GM18511 (cell line): ENCODE measurements around the gene UBE3D.
"Not testable (repeated sequence)": the region's sequence is repeated elsewhere in the genome, so short reads cannot be mapped to it uniquely, and the experiment has no call there.

Experiments used
- ATAC-seq: cut with Tn5 transposase; IDR thresholded peaks from one replicate; pipeline ENCODE4 v1.9.1; 2021; ENCODE audit warnings: mild to moderate bottlenecking, moderate library complexity; ENCODE audit not compliant: unreplicated experiment

Gene UBE3D

GRCh38 chr6:83057705-83058321 lies 7.8 kb downstream of the UBE3D start:
- peak; percentile 80 for ATAC-seq

- ATAC-seq: peak; percentile 59
Measured at GRCh38 chr6:83055366-83055964, 10.2 kb downstream of the UBE3D start.

GRCh38 chr6:83053678-83054077 lies 12.0 kb downstream of the UBE3D start:
- no peak for ATAC-seq

GRCh38 chr6:83051377-83052172 lies 14.1 kb downstream of the UBE3D start:
- ATAC-seq: no peak

GRCh38 chr6:83047065-83047754 lies 18.4 kb downstream of the UBE3D start:
- ATAC-seq: no peak

- no peak for ATAC-seq
Measured at GRCh38 chr6:83044091-83044768, 21.4 kb downstream of the UBE3D start.

- no peak for ATAC-seq
Measured at GRCh38 chr6:83042467-83043053, 23.1 kb downstream of the UBE3D start.

GRCh38 chr6:83038246-83038645 lies 27.4 kb downstream of the UBE3D start:
- ATAC-seq: no peak

GRCh38 chr6:83031689-83032088 lies 34.0 kb downstream of the UBE3D start:
- ATAC-seq: no peak

GRCh38 chr6:83019741-83020140 lies 45.9 kb downstream of the UBE3D start:
- no peak for ATAC-seq

- ATAC-seq: not testable (repeated sequence)
Measured at GRCh38 chr6:83011131-83011530, 54.5 kb downstream of the UBE3D start.

GRCh38 chr6:83008626-83009025 lies 57.0 kb downstream of the UBE3D start:
- no peak for ATAC-seq

GRCh38 chr6:83006270-83006905 lies 59.3 kb downstream of the UBE3D start:
- no peak for ATAC-seq

GRCh38 chr6:82996156-82996555 lies 69.5 kb downstream of the UBE3D start:
- ATAC-seq: no peak

GRCh38 chr6:82995066-82995465 lies 70.6 kb downstream of the UBE3D start:
- ATAC-seq: no peak

GRCh38 chr6:82989736-82990290 lies 75.8 kb downstream of the UBE3D start:
- ATAC-seq: no peak

- ATAC-seq: no peak
Measured at GRCh38 chr6:82988930-82989351, 76.7 kb downstream of the UBE3D start.

GRCh38 chr6:82987951-82988350 lies 77.7 kb downstream of the UBE3D start:
- ATAC-seq: no peak

- ATAC-seq: no peak
Measured at GRCh38 chr6:82987416-82987815, 78.2 kb downstream of the UBE3D start.

GRCh38 chr6:82984720-82985119 lies 80.9 kb downstream of the UBE3D start:
- no peak for ATAC-seq
